Smooth muscle cell (in vitro differentiated cells): Measurements from ENCODE around the gene SWT1. TPM values are rescaled to one million over a fixed set of nuclear protein-coding genes. Genes with fewer than 3 reads are reported as not detected.
"Not testable (repeated sequence)": the region's sequence is repeated elsewhere in the genome, so short reads cannot be mapped to it uniquely, and the experiment has no call there.

Experiments
- DNase-seq: peaks from one replicate; lab custom pipeline; 2025; ENCODE audit not compliant: unreplicated experiment; lab: John Stamatoyannopoulos, UW
- H2AFZ ChIP-seq: fragments of 200-600 bp; sonication (generic); 2 replicates; pipeline ENCODE4 v1.6.0; 2016; ENCODE audit warnings: antibody characterized with exemption, low read depth, mild to moderate bottlenecking
- H3F3A ChIP-seq: fragments of 200-600 bp; sonication (generic); 2 replicates; pipeline ENCODE4 v1.6.0; 2017; ENCODE audit warnings: antibody characterized with exemption, low read depth
- H3K27ac ChIP-seq: fragments of 200-600 bp; sonication (generic); 2 replicates; pipeline ENCODE4 v1.5.1; 2016; ENCODE audit warnings: low read depth, mild to moderate bottlenecking
- H3K27me3 ChIP-seq: fragments of 200-600 bp; sonication (generic); 2 replicates; pipeline ENCODE4 v1.6.1; 2016; ENCODE audit warnings: low read depth, mild to moderate bottlenecking
- H3K36me3 ChIP-seq: fragments of 200-600 bp; sonication (generic); 2 replicates; pipeline ENCODE4 v1.5.1; 2016; ENCODE audit warnings: low read depth
- H3K4me1 ChIP-seq: fragments of 200-600 bp; sonication (generic); 2 replicates; pipeline ENCODE4 v1.5.1; 2016; ENCODE audit warnings: low read depth
- H3K4me2 ChIP-seq: fragments of 200-600 bp; sonication (generic); 2 replicates; pipeline ENCODE4 v1.6.0; 2016; ENCODE audit warnings: mild to moderate bottlenecking
- H3K4me3 ChIP-seq: fragments of 200-600 bp; sonication (generic); 2 replicates; pipeline ENCODE4 v1.5.1; 2016; ENCODE audit warnings: mild to moderate bottlenecking
- H3K79me2 ChIP-seq: fragments of 200-600 bp; sonication (generic); 2 replicates; pipeline ENCODE4 v1.6.0; 2016; ENCODE audit warnings: low read depth, mild to moderate bottlenecking
- H3K9ac ChIP-seq: fragments of 200-600 bp; sonication (generic); 2 replicates; pipeline ENCODE4 v1.6.0; 2016; ENCODE audit warnings: low read depth
- H3K9me3 ChIP-seq: fragments of 200-600 bp; sonication (generic); replicated peaks from 2 replicates; pipeline ENCODE4 v1.5.1; 2016; ENCODE audit warnings: low read depth
- H4K20me1 ChIP-seq: fragments of 200-600 bp; sonication (generic); 2 replicates; pipeline ENCODE4 v1.6.0; 2016; ENCODE audit warnings: low read depth
- WGBS: methylation state at CpG from one replicate; pipeline ENCODE4 v1.1.7; 2016; ENCODE audit warnings: low lambda C conversion rate; 5-methylcytosine and 5-hydroxymethylcytosine counted together
- polyA plus RNA-seq: library from polyadenylated mRNA; unstranded; fragments of >200 nt; fragmentation: Nextera tagmentation; extraction: Ambion mirVana; gene quantifications from 2 replicates; pipeline ENCODE4 v1.2.1, GENCODE V29; 2016
- total RNA-seq: library from RNA; depleted of rRNA; stranded (reverse); fragments of >200 nt; gene quantifications from 2 replicates; pipeline ENCODE4 v1.2.3, GENCODE V29; 2014
- TF ChIP-seq, protein P1 (sequence below): fragments of 200-600 bp; sonication (generic); IDR thresholded peaks from 2 replicates; pipeline ENCODE4 v1.5.1; 2017; ENCODE audit warnings: borderline replicate concordance, mild to moderate bottlenecking, antibody characterized with exemption; ENCODE audit not compliant: insufficient read depth, poor library complexity, severe bottlenecking

The SWT1 gene
- total and polyA plus RNA-seq, 2 experiments from 2014 or later: 1.7 to 11.2 TPM

DNA sequence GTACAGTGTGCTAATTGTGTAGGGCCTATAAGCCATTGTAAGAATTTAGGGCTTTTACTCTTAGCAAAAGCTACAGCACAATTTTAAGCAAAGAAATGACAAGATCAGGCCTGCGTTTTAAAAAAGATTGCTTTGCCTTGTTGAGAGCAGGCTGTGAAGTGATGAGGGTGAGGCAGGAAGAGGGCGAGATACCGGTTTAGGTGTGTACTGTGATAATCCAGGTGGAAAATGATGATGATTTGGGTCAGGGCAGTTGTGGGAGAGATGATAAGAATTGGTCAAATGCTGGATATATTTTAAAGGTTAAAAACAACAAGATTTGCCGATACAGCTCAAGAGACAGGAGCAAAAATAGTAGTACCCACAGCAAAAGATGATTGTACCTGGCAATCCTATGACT, 72.0 kb downstream of the SWT1 start:
- Histone ChIP-seq H2AFZ (no peak overlapping the region), H3K27me3 (no peaks in the 10 kb centered on the region), H3K9me3 (peaks cover 11% of the 10 kb centered on the region), H3K4me1 (no peaks in the 10 kb centered on the region), H4K20me1 (no peaks in the 10 kb centered on the region), H3K79me2 (no peaks in the 10 kb centered on the region), H3K4me2 (no peak overlapping the region), H3K27ac (no peak overlapping the region), H3K9ac (no peak overlapping the region), H3F3A (peaks cover 6% of the 10 kb centered on the region), H3K36me3 (peaks cover 14% of the 10 kb centered on the region), H3K4me3 (no peak overlapping the region)
- DNase-seq: no peak
- 96% methylated on average over 4 of the region's 4 CpGs for WGBS
- TF ChIP-seq, protein P1, sequence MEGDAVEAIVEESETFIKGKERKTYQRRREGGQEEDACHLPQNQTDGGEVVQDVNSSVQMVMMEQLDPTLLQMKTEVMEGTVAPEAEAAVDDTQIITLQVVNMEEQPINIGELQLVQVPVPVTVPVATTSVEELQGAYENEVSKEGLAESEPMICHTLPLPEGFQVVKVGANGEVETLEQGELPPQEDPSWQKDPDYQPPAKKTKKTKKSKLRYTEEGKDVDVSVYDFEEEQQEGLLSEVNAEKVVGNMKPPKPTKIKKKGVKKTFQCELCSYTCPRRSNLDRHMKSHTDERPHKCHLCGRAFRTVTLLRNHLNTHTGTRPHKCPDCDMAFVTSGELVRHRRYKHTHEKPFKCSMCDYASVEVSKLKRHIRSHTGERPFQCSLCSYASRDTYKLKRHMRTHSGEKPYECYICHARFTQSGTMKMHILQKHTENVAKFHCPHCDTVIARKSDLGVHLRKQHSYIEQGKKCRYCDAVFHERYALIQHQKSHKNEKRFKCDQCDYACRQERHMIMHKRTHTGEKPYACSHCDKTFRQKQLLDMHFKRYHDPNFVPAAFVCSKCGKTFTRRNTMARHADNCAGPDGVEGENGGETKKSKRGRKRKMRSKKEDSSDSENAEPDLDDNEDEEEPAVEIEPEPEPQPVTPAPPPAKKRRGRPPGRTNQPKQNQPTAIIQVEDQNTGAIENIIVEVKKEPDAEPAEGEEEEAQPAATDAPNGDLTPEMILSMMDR: no peak

DNA sequence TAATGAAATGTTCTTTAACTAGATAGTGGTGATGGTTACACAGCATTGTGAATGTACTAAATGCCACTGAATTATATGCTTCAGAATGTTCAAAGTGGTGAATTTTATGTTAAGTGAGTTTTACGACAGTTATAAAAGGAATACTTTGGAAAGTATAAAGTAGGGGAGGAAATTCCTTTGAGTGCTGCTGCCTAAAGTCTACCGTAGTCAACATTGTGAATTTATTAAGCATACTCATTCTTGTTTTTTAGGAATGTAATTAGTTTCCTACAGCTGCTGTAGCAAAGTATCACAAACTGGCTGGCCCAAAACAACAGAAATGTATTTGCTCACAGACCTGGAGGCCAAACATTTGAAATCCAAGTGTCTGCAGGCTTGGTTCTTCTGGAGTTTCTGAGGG, 73.0 kb downstream of the SWT1 start:
- Histone ChIP-seq H3K27ac (no peak overlapping the region), H3K4me3 (no peak overlapping the region), H3K4me2 (no peak overlapping the region), H3K9me3 (peaks cover 2% of the 10 kb centered on the region), H4K20me1 (no peaks in the 10 kb centered on the region), H3K79me2 (no peaks in the 10 kb centered on the region), H3K36me3 (peaks cover 3% of the 10 kb centered on the region), H3K9ac (no peak overlapping the region), H2AFZ (no peak overlapping the region), H3K4me1 (no peaks in the 10 kb centered on the region), H3F3A (peaks cover 6% of the 10 kb centered on the region), H3K27me3 (no peaks in the 10 kb centered on the region)
- DNase-seq: no peak
- TF ChIP-seq, protein P1: no peak
- 37% methylated on average over 2 of the region's 2 CpGs for WGBS

DNA sequence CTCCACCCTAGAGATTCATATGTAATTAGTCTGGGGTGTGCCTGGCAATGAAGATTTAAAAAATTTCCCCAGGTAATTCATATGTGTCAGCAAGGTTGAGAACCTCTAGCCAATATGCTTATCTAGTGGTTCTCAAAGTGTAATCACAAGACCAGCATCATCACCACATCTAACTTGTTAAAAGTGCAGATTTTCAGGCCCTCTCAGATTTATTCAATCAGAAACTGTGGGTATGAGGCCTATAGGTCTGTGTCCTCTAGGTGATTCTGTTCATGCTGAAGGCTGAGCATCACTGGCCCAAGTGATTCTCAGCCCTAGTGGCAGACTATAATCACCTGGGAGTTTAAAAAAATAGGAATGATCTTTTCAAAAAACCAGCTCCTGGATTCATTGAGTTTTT, 75.9 kb downstream of the SWT1 start:
- Histone ChIP-seq H3K9me3 (no peaks in the 10 kb centered on the region), H3K9ac (no peak overlapping the region), H3K79me2 (no peaks in the 10 kb centered on the region), H3K4me3 (no peak overlapping the region), H3F3A (peaks cover 6% of the 10 kb centered on the region), H3K4me1 (no peaks in the 10 kb centered on the region), H4K20me1 (no peaks in the 10 kb centered on the region), H3K27me3 (no peaks in the 10 kb centered on the region), H2AFZ (no peak overlapping the region), H3K4me2 (no peak overlapping the region), H3K27ac (no peak overlapping the region), H3K36me3 (no peaks in the 10 kb centered on the region)
- DNase-seq: no peak
- TF ChIP-seq, protein P1: no peak

DNA sequence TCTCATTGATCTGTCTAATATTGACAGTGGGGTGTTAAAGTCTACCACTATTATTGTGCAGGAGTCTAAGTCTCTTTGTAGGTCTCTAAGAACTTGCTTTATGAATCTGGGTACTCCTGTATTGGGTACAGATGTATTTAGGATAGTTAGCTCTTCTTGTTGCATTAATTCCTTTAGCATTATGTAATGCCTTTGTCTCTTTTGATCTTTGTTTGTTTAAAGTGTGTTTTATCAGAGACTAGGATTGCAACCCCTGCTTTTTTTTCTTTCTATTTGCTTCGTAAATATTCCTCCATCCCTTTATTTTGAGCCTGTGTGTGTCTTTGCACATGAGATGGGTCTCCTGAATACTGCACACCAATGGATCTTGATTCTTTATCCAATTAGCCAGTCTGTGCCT, 77.2 kb downstream of the SWT1 start:
- H3K79me2 ChIP-seq, H3K27ac ChIP-seq, DNase-seq, H2AFZ ChIP-seq, H3F3A ChIP-seq, H3K36me3 ChIP-seq, H3K9me3 ChIP-seq, H4K20me1 ChIP-seq, H3K4me1 ChIP-seq, H3K4me3 ChIP-seq, H3K9ac ChIP-seq, H3K4me2 ChIP-seq, H3K27me3 ChIP-seq: not testable (repeated sequence)
- WGBS: 32% methylated on average over 1 of the region's 1 CpG

DNA sequence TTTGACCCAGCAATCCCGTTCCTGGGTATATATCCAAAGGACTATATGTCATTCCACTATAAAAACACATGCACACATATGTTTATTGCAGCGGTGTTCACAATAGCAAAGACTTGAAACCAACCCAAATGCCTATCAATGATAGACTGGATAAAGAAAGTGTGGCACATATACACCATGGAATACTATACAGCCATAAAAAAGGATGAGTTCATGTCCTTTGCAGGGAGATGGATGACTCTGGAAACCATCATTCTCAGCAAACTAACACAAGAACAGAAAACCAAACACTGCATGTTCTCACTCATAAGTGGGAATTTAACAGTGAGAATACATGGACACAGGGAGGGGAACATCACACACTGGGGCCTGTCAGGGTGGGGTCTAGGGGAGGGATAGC, 80.2 kb downstream of the SWT1 start:
- not testable (repeated sequence) for H3K4me1 ChIP-seq, H3K4me3 ChIP-seq, H3K79me2 ChIP-seq, H3K27ac ChIP-seq, H3K9me3 ChIP-seq, H3F3A ChIP-seq, H2AFZ ChIP-seq, H3K27me3 ChIP-seq, H3K36me3 ChIP-seq, H4K20me1 ChIP-seq, DNase-seq, H3K9ac ChIP-seq, H3K4me2 ChIP-seq
- WGBS: 97% methylated on average over 2 of the region's 2 CpGs
